Fibroblast of skin of left quadriceps (primary cell): ENCODE results near the gene MMP24OS.

Experiments
- DNase-seq, 2 experiments: peaks; one replicate each; pipeline ENCODE4 v3.0.0-alpha.2; 2013; ENCODE audit warnings: low read depth in 2 of 2

MMP24OS gene

DNA sequence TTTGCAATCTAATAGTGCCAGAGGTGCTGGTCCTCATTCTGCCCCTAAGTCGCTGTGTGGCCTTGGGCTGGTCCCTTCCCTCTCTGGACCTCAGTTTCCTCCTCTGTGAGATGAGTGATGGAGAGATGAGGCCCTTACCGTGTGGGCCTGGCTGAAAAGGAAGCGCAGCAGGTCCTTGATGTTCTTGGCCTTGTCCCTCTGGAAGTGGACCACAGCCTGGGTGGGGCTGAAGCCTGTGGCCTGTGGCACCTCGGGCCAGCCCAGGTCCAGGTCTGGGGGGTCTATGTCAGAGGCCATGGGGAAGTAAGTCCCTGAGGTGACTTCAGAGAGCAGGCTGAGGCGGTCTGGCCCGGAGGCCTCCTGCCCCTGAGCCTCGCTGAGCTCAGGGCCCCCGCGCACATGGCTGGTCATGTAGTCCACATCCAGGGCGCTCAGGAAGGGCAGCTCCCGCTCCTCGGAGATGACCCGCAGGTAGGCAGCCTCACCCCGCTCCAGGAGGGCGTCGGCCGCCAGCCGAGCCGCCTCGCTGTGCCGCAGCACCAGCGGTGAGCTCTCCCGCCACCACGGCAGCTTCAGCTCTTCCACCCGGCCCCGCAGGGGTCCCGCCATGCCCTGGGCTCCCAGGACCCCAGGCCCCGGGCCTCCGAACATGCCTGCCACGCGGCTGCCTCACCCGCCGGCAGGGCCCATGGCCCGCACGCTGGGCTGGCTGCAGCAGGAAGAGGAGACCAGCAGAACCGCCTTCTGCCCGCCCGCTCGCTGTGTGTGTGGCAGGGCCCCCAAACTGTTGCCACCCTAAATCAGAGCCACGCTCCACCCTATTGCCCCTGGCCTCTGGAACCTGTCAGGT is 14.0 kb upstream of the MMP24OS start, which contains the start of gene FAM83C:
TSS of gene FAM83C (minus strand) at position 772 of the 850 bp plus-strand sequence. CDS start at position 651, 121 bp downstream.
- no peak for DNase-seq

- no peak for DNase-seq
Observed at GRCh38 chr20:35290887-35291417, 13.0 kb upstream of the MMP24OS start.

GRCh38 chr20:35290186-35290886 is 12.4 kb upstream of the MMP24OS start:
- no peak for DNase-seq

DNA sequence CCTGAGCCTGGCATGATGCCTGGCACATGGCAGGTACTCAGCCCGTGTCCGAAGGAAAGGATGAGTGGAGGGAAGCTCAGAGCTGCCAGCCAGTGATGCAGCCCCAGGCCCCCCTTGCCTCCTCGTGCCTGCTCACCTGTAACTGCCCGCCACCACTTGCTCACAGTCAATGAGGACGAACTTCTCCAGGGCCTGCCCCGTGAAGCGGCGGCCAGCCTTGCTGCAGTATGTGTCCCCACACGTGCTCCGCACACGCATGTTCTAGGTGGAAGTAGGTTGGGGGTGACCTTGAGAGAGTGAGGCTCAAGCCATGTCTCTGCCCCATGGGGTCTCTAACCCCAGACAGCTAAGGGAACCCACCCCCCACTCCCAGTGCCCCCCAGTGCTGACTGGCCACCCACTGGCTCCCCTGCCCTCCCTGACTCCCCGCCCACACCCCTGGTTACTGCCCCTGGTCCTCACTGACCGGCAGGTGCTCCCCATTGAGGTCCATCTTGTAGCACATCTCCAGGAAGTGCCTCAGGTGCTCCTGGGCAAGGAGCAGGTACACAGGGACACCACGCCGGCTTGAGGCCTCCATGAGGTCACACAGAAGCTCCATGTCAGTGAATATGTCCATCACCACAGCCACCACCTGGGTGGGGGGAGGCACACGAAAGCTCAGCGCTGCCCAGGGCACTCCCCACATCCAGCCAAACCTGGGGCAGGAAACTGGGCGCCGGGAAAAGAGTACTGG is 10.6 kb upstream of the MMP24OS start:
- DNase-seq = no peak

DNA sequence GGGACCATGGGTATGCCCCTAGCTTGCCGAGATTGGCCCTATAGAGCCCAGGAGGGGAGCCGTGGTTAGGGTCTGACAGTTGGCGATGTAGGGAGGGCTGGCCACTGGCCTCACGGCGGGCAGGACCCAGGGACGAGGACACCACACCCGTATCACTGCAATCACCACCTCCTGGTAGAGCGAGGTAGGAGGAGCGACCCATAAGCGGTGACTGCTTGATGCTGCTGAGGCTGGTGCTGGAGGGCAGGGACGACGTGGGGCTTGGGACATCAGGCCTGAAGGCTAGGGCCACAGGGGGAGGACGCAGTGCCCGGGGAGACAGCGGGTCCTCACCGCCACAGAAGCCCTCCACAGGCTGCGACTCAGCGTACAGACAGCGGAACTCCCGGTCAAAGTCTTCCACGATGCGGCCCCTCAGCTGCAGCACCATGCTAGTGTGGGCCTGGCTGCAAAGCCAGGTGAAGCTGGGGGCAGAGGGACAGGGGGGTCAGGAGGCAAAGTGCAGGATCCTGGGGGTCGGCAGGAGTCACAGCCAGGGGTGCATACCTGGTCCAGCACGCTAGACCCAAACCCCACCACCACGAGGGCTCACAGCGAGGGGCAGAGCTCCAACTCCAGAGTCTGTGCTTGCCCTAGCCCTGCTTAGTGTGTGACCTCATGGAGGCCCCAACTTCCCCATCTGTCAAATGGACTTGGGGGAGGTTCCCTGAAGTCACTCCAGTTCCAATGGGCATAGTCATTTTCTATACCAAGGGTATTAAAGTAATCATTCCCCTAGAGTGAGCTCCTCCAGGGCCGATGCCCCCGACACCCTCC is 9.8 kb upstream of the MMP24OS start:
- no peak for DNase-seq

GRCh38 chr20:35286899-35287508 is 9.1 kb upstream of the MMP24OS start:
- DNase-seq = no peak

DNA sequence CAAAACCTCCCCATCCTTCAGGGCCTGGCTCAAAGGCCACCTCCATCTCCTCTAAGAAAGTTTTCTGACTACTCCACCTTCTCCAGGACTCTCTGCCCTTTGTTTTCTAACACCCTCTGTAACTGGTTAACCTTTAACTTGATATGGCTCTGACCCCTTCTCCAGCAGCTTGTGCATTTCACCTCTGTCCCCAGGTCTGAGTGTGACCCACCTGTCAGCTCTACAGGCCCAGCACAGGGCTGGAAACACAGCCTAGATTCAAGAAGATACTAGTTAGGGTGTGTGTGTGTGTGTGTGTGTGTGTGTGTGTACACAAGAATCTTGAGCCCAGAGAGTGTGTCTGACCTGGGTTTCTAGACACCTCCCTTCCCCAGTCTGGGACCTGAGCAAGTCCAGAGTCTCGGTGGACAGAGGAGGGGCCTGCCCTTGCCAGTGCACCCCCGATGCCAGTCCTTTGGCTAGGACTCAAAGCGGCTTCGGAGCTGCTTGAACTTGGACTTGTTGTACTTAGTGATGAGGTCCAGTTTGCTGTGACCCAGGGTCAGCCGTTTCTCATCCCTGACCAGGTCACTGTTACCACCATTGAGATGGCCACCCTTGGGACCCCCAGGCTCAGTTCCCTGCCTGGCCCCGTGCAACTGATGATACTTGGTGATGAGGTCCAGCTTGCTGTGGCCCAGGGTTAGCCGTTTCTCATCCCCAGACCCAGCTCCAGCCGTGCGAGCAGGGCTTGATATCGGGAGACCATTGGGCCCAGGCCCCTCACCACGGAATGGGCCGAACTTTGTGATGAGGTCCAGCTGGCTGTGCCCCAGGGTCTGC is 8.4 kb upstream of the MMP24OS start:
- DNase-seq = no peak

- DNase-seq = no peak
Observed at GRCh38 chr20:35285806-35286076, 7.8 kb upstream of the MMP24OS start.

- no peak for DNase-seq
Observed at GRCh38 chr20:35284992-35285805, 7.3 kb upstream of the MMP24OS start.

DNA sequence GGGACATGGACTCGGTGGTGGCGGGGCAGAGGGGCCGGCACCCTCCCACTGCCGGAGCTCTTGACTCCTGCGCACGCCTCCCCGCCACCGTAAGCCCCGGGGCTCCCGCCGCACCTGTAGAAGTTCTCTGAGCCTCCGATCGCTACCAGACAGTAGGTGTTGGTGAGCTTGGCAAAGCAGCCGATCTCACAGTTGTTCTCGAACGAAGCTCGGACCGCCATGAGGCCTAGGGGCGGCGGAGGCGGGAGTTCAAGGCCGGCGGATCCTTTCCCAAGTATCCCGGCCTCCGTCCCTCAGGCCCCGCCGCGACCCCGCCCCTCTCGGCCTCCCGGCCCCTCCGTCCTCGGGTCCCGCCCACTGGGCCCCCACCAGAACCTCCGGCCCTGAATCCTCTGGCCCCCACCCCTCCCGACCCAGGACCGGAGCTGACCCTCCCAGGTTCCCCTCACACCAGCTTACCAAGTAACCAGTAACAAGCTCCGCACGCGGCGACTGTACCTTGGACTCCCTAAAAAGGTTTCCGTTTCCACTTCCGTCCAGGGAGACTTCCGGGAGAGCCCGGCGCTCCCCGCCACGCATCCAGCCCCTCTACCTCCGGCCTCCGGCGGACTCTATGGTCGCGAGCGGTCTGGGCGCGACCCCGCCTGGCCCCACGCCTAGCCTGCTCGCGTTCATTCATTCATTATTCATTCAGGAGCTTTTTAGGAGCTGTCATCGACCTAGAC is 6.5 kb upstream of the MMP24OS start, which contains the start of gene EIF6:
TSS of gene EIF6 (minus strand) at position 506 of the 725 bp plus-strand sequence. CDS start at position 221, 285 bp downstream.
- peak; percentile 73 to 77 for DNase-seq

DNA sequence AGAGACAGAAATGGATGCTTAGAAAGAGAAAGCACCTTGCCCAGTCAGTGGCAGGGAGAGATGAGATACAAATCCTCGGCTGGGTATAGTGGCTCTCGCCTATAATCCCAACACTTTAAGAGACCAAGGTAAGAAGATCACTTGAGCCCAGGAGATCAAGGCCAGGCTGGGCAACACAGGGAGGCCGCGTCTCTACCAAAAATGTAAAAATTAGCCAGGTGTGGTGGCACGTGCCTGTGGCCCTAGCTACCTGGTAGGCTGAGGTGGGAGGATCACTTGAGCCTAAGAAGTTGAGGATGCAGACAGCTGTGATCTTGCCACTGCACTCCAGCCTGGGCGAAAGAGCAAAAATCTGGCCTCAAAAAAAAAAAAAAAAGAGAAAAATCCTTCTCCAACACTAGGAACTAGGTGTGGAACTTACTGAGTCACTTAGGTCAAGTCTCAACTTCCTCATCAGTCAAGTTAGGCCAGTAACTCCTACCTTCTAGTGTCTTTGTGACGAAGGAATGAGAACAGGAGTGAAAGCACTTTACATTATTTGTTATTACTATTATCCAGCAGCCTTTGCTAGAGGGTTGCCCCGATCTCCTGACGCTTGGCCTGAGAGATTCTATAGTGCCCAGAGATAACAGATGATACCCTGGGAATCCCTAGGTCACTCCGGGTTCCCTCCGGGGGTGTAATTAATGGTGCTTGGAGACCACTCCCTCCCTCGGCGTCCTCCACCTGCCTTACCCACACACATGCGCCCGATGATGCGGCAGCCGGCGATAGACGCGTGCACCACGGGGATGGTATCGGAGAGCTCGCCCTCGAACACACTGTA is 5.7 kb upstream of the MMP24OS start:
- no peak for DNase-seq

GRCh38 chr20:35281506-35282101 is 3.7 kb upstream of the MMP24OS start:
- DNase-seq = no peak

- no peak for DNase-seq
Observed at GRCh38 chr20:35280523-35280922, 2.6 kb upstream of the MMP24OS start.

DNA sequence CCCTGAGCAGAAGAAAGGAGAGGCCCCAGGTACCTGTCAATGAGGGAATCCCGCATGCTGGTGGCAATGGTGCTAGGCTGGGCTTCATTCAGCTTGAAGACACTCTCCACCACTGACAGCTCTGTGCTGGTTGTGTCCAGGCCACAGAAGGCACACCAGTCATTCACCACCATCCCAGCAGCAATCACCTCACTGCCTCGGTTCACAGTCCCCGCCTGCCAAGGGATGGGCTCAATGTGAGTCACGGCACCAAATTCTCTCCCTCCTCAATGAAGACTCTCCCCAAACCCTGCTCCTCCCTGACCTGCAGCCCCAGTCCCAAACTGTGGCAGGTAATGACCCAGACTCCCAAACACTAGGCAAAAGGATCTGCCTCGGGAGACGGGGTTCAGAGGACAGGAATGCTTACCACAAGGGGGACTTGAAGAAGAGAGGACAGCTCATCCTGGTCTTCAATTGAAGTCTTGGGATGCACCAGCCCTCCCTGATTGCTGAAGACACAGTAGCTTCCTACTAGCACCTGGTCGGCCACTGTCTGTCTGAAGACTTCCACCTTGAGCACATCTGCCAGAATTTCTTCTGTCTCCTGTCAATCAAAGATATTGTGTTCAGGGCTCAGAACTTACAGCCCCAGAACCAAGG is 1.7 kb upstream of the MMP24OS start:
- DNase-seq = no peak

DNA sequence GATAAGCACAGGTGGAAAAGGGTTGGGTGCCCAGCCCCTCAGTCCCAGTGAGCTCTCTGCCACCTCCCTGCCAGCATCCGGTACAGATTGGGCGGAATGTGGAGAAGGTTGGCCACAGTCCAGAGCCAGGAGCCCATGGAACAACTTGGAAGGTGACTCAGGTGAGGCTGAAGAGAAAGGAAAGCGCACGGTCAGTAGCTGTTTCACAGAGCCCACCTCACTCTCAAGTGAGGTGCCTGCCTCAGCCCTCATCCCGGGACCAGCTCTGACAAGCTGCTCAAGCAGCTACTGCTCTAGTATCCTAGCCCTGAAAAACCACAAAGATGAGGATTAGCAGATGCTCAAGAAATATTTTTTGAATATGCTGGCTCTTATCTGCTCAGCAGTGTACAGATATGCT is 1.1 kb upstream of the MMP24OS start:
- DNase-seq = no peak

- no peak for DNase-seq
Observed at GRCh38 chr20:35277127-35277526, 795 bp downstream of the MMP24OS start.

GRCh38 chr20:35276408-35276807 is 1.5 kb downstream of the MMP24OS start:
- no peak for DNase-seq
